Keratinocyte (primary cell): ENCODE results near the gene FBXL13. TPM values are rescaled to one million over a fixed set of nuclear protein-coding genes. Genes with fewer than 3 reads are reported as not detected.
"Not testable (repeated sequence)": the region's sequence is repeated elsewhere in the genome, so short reads cannot be mapped to it uniquely, and the experiment has no call there.

ENCODE experiments used
- DNase-seq: peaks from one replicate; pipeline ENCODE4 v3.0.0-alpha.2; 2011; ENCODE audit warnings: low read depth, missing footprints, low spot score
- FAIRE-seq: peaks from 2 replicates; lab custom pipeline; 2011; peaks lifted over from hg19 to GRCh38; lab: Jason Lieb, UNC
- H2AFZ ChIP-seq: 2 replicates; pipeline ENCODE4 v1.6.0; 2012; ENCODE audit warnings: low read length, control low read depth, inconsistent platforms; ENCODE audit not compliant: control insufficient read depth
- H3K27ac ChIP-seq: 2 replicates; pipeline ENCODE4 v1.5.1; 2011; ENCODE audit warnings: low read length; ENCODE audit not compliant: control insufficient read depth, insufficient read depth
- H3K27me3 ChIP-seq: 3 replicates; pipeline ENCODE4 v1.6.0; 2011; ENCODE audit warnings: low read length; ENCODE audit not compliant: control insufficient read depth, insufficient read depth; ENCODE audit errors: extremely low read depth
- H3K36me3 ChIP-seq, 2 experiments: 2 replicates in 1 of 2; 3 replicates in 1 of 2; pipeline ENCODE4 v1.5.1; 2011; ENCODE audit warnings: low read length in 2 of 2, mild to moderate bottlenecking in 1 of 2; ENCODE audit not compliant: control insufficient read depth in 2 of 2, insufficient read depth in 2 of 2; ENCODE audit errors: extremely low read depth in 1 of 2
- H3K4me1 ChIP-seq: 3 replicates; pipeline ENCODE4 v1.5.1; 2011; ENCODE audit warnings: low read length; ENCODE audit not compliant: control insufficient read depth, insufficient read depth; ENCODE audit errors: extremely low read depth
- H3K4me2 ChIP-seq: 3 replicates; pipeline ENCODE4 v1.6.0; 2011; ENCODE audit warnings: low read depth, low read length; ENCODE audit not compliant: control insufficient read depth, insufficient read depth; ENCODE audit errors: extremely low read depth
- H3K4me3 ChIP-seq, 3 experiments: fragments of 200-600 bp in 1 of 3; sonication (generic) in 1 of 3; 2 replicates in 2 of 3; 3 replicates in 1 of 3; pipeline ENCODE4 v1.5.1; 2011 to 2016; ENCODE audit warnings: low read length in 3 of 3, mild to moderate bottlenecking in 3 of 3, control low read depth in 2 of 3, inconsistent platforms in 1 of 3, low read depth in 1 of 3, mixed read lengths in 1 of 3, mixed run types in 1 of 3, moderate library complexity in 1 of 3; ENCODE audit not compliant: control insufficient read depth in 2 of 3, insufficient read depth in 2 of 3; ENCODE audit errors: extremely low read depth in 1 of 3
- H3K79me2 ChIP-seq: 2 replicates; pipeline ENCODE4 v1.6.0; 2012; ENCODE audit warnings: low read length; ENCODE audit not compliant: control insufficient read depth, insufficient read depth
- H3K9ac ChIP-seq: 3 replicates; pipeline ENCODE4 v1.6.0; 2011; ENCODE audit warnings: low read length; ENCODE audit not compliant: control insufficient read depth, insufficient read depth; ENCODE audit errors: extremely low read depth
- H3K9me1 ChIP-seq: 3 replicates; pipeline ENCODE4 v1.6.0; 2011; ENCODE audit warnings: low read length; ENCODE audit not compliant: control insufficient read depth, insufficient read depth; ENCODE audit errors: extremely low read depth
- H3K9me3 ChIP-seq: 2 replicates; pipeline ENCODE4 v1.5.1; 2012; ENCODE audit warnings: low read depth, low read length; ENCODE audit not compliant: control insufficient read depth
- H4K20me1 ChIP-seq: 3 replicates; pipeline ENCODE4 v1.6.0; 2011; ENCODE audit warnings: low read length; ENCODE audit not compliant: control insufficient read depth, insufficient read depth; ENCODE audit errors: extremely low read depth
- CTCF ChIP-seq, 3 experiments: IDR thresholded peaks in 1 of 3; conservative IDR thresholded peaks in 1 of 3; optimal IDR thresholded peaks in 1 of 3; 2 replicates in 2 of 3; 3 replicates in 1 of 3; pipeline versions ENCODE3 to v1.5.1; 2011; ENCODE audit warnings: low read length in 3 of 3, mild to moderate bottlenecking in 3 of 3, moderate library complexity in 2 of 3, control low read depth in 1 of 3, inconsistent platforms in 1 of 3; ENCODE audit not compliant: insufficient read depth in 2 of 3; ENCODE audit errors: extremely low read depth in 1 of 3
- EZH2 ChIP-seq: IDR thresholded peaks from one replicate; pipeline ENCODE4 v1.6.1; 2012; ENCODE audit warnings: inconsistent platforms, mild to moderate bottlenecking, low read length, moderate library complexity
- dilution Hi-C: fragments of 300-500 bp; cut with MboI; formaldehyde crosslinking; loops from one replicate; pipeline ENCODE4 v1.7.0; 2020; ENCODE audit warnings: low sequenced_read_pairs; ENCODE audit not compliant: extremely low pct_ligation_motif_present
- polyA plus RNA-seq, 5 experiments: library from polyadenylated mRNA; depleted of rRNA in 3 of 5; stranded (reverse) in 3 of 5; stranded (forward) in 1 of 5; unstranded in 1 of 5; fragments of >200 nt; gene quantifications; 1 replicate in 1 of 5; 2 replicates in 3 of 5; 3 replicates in 1 of 5; pipeline versions ENCODE4 v1.2.1 to v1.2.3, GENCODE V29; 2011 to 2012; ENCODE audit warnings: missing spikeins in 2 of 5, low read depth in 1 of 5, low replicate concordance in 1 of 5

FBXL13 gene
- polyA plus RNA-seq, 1 donor (not counting 4 experiments of a cell fraction or from before 2014, with no cell fraction given) = 0.20 TPM

GRCh38 chr7:103079836-103080235 is 5.2 kb upstream of the FBXL13 start:
- H3K36me3 ChIP-seq = peaks cover 0 to 10% of the 10 kb centered on the region in 2 experiments
- no peak overlapping the region for H2AFZ ChIP-seq
- H3K4me3 ChIP-seq = no peak overlapping the region
- DNase-seq (no peak), FAIRE-seq (no peak)
- H3K27ac ChIP-seq = no peak overlapping the region
- no peak for TF ChIP-seq EZH2
- no peak for TF ChIP-seq CTCF (optimal IDR thresholded peaks at IDR 0.05 in 1 of 3, IDR thresholded peaks at IDR 0.05 in 1 of 3, conservative IDR thresholded peaks at IDR 0.05 in 1 of 3; ENCODE audit: extremely low read depth in 1 of 3, insufficient read depth in 2 of 3, low read length in 3 of 3)
- H3K79me2 ChIP-seq = peaks cover 36% of the 10 kb centered on the region
- H3K27me3 ChIP-seq = no peaks in the 10 kb centered on the region
- no peaks in the 10 kb centered on the region for H4K20me1 ChIP-seq
- H3K9me3 ChIP-seq = no peaks in the 10 kb centered on the region
- peaks cover 3% of the 10 kb centered on the region for H3K9me1 ChIP-seq
- no peak overlapping the region for H3K4me2 ChIP-seq
- H3K9ac ChIP-seq = no peak overlapping the region
- dilution Hi-C loops = no loop called here
- H3K4me1 ChIP-seq = peaks cover 5% of the 10 kb centered on the region

- H3K27me3 ChIP-seq, FAIRE-seq, H3K4me3 ChIP-seq, H3K27ac ChIP-seq, H4K20me1 ChIP-seq, H3K9me1 ChIP-seq, H3K9ac ChIP-seq, H3K9me3 ChIP-seq, H3K4me2 ChIP-seq, H3K36me3 ChIP-seq, H2AFZ ChIP-seq, DNase-seq, dilution Hi-C loops: not testable (repeated sequence)
- peaks cover 36% of the 10 kb centered on the region for H3K79me2 ChIP-seq
- peaks cover 13% of the 10 kb centered on the region for H3K4me1 ChIP-seq
Measured at GRCh38 chr7:103078226-103078625, 3.6 kb upstream of the FBXL13 start.

DNA sequence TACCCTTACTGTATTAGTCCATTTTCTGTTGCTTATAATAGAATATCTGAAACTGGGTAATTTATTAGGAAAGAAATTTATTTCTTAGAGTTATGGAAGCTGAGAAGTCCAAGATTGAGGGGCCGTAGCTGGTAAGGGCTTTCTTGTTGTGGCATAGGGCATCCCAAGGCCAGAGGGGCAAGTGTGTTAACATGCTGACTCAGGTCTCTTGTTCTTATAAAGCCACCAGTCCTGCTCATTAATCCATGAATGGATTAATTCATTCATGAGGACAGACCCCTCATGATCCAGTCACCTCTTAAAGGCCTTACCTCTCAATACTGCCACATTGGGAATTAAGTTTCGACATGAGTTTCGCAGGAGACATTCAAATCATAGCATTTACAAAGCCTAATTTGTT is 2.7 kb upstream of the FBXL13 start:
- no peak for TF ChIP-seq EZH2
- no peak for TF ChIP-seq CTCF (optimal IDR thresholded peaks at IDR 0.05 in 1 of 3, IDR thresholded peaks at IDR 0.05 in 1 of 3, conservative IDR thresholded peaks at IDR 0.05 in 1 of 3; ENCODE audit: extremely low read depth in 1 of 3, insufficient read depth in 2 of 3, low read length in 3 of 3)
- Histone ChIP-seq H3K27ac (no peak overlapping the region), H3K9me3 (no peaks in the 10 kb centered on the region), H3K36me3 (peaks cover 0 to 2% of the 10 kb centered on the region in 2 experiments), H2AFZ (no peak overlapping the region), H4K20me1 (no peaks in the 10 kb centered on the region), H3K27me3 (no peaks in the 10 kb centered on the region), H3K9me1 (peaks cover 3% of the 10 kb centered on the region), H3K4me3 (no peak overlapping the region), H3K9ac (no peak overlapping the region), H3K4me2 (no peak overlapping the region), H3K79me2 (peaks cover 36% of the 10 kb centered on the region), H3K4me1 (peaks cover 13% of the 10 kb centered on the region)
- no peak for DNase-seq
- dilution Hi-C loops = no loop called here
- FAIRE-seq = no peak
